SIG-M5 treated with dmso at 0.1 percent for 504 hours (cell line): Measurements from ENCODE around the gene PEX12.
"Not testable (repeated sequence)": the region's sequence is repeated elsewhere in the genome, so short reads cannot be mapped to it uniquely, and the experiment has no call there.

Experiments
- DNase-seq: peaks from one replicate; lab custom pipeline; 2025; ENCODE audit not compliant: unreplicated experiment; lab: John Stamatoyannopoulos, UW

PEX12 gene

GRCh38 chr17:35578197-35578928 lies at the start of gene PEX12:
Gene PEX12 (minus strand): TSS chr17:35578571. CDS start chr17:35578021, 550 bp downstream.
- DNase-seq: peak; percentile 95

DNA sequence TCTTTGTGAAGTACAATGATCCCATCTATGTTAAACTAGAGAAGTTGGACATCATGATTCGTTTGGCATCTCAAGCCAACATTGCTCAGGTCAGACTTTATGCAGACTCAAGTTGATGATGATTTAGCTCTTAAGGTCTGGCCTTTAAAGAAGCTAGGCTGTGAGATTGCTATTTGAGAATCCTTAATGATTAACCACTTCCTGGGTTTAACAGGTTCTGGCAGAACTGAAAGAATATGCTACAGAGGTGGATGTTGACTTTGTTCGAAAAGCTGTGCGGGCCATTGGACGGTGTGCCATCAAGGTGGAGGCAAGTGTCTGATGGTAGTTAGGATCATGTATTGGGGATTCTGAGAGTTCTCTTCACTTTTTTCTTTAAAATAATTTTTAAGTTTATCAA lies 49.0 kb upstream of the PEX12 start:
- no peak for DNase-seq

GRCh38 chr17:35621768-35622167 lies 43.4 kb upstream of the PEX12 start:
- DNase-seq: no peak

DNA sequence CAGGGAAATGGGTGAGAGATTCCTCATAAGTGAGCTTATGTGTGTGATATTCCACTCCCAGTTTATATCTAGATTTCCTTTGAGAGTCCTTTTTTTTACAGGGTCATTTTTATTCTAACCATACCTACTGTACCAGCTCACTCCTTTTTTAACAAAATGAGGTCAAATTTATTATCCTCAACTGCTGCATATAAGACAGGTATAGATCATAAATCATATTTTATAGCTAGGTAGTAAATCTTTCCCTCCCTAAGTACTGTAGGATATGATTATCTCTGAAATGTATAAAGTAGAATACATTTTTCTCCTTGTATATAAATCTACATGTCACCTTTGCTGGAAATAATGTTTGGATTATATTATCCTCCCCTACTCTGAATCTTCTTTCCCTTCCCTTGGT lies 40.3 kb upstream of the PEX12 start:
- no peak for DNase-seq

DNA sequence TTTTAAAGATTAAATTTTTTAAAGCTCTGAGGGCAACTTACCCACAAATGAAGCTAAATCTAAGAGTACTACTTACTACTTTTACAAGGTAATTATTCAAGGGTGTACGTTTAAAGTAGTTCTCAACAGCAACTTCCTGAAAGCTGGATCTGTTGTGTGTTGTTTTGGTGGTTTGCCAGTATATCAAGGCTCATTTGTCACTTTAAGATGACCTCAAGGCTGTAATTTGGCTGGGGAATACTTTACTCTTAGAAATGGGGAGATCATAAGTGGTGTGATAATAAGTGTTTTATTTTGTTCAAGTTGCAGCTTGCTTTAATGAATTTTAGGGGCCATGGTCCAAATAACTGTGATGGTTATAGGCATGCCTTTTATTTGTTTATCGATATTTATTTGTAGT lies 39.1 kb upstream of the PEX12 start:
- DNase-seq: no peak

DNA sequence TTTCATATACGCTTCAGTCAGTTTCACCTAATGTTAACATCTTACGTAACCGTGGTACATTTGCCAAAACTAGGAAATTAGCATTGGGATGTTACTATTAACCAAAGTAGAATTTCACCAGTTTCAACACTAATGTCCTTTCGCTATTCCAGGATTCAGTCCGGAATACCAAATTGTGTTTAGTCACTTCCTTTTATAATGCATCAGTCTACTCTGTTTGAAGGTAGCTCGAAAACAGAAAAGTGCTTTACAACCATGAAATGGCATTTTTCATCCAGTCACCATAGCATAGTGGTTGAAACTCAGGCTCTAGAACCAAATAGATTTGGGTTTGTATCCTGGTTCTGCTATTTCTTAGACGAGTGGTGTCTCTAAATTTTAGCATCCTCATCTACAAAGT lies 38.2 kb upstream of the PEX12 start:
- DNase-seq: no peak

DNA sequence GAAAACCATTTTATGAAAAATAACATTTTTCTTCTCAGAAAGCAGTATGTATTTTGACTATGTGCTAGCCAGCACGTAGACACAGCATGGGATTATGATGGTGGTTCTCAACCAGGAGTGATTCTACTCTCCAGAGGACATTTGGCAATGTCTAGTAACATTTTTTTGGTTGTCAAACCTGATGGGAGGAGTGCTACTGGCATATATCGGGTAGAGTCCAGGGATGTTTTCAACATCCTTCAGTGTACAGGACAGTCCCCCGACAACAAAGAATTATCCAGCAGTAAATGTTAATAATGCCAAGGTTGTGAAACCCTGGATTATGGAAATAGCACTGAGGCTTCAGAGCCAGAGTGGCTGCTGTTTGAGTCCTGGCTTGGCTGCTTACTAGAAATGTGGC lies 36.4 kb upstream of the PEX12 start:
- no peak for DNase-seq

- DNase-seq: peak; percentile 5
Measured at GRCh38 chr17:35612924-35613521, 34.7 kb upstream of the PEX12 start.

DNA sequence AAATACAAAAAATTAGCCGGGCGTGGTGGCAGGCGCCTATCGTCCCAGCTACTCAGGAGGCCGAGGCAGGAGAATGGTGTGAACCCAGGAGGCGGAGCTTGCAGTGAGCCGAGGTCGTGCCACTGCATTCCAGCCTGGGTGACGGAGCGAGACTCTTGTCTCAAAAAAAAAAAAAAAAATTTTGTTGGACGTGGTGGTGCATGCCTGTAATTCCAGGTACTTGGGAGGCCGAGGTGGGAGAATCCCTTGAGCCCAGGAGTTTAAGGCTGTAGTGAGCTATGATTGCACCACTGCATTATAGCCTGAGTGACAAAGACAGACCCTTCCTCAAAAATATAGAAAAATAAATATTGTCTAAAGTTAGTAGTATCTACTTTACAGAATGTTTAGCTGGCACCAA lies 32.4 kb upstream of the PEX12 start:
- DNase-seq: not testable (repeated sequence)

DNA sequence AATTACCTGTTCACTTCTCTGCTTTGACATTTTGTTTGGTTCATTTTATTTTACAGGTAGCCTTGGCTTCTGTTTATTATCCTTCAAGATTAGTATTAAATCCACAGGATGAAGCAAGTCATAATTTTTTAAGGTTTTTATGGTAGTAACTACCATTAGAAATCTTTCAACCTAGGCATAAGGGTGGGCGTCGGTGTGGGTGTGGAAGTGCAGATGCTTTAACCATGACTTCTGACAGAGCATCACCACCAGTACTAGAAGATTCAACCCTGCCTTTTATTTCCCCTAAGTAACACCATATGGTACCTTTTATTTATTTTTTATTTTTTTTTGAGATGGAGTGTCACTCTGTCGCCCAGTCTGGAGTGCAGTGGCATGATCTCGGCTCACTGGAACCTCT lies 31.5 kb upstream of the PEX12 start:
- no peak for DNase-seq

DNA sequence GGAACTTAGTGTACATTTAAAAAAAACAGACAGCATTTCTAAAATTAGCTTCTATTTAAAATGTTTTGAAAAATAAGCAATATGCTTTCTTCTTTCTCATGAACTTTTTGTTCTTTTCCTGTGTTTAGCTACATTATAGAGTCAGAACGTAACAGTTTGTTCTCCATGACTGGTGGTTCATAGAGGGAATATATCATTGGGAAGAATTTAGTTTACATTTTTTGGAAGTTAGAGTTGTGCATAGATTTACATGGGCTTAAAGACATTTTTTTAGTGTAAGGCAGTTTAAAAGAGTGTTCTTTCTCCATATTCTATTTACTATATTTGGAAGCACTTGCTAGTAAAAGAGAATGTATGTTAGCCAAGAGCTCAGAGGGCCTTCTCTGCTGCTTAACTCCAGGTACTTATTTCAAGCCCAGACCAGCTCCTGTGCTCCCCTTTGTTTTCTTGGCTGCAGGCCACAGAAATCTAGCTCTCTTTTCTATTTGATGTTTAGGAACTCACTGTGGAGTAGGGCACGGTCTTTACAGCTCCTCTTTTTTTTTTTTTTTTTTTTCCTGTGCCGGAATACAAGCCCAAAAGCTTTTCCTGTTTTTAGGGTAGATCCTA lies 29.0 kb upstream of the PEX12 start:
- DNase-seq: no peak

DNA sequence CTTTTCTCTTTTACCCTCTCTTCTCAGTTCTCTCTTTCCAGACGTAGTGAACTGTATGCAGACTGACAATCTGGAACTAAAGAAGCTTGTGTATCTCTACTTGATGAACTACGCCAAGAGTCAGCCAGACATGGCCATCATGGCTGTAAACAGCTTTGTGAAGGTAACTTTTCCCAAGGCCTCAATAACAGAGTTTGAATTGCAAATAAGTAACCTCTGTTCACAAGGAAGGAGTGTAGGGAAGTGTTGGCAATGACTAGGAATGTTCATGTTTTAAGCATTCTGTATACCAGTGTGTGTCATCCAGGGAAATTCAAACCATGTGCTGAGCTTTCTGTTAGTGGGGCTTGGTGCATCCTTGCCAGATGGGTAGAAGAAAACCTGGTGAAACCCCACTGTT lies 27.3 kb upstream of the PEX12 start:
- no peak for DNase-seq

DNA sequence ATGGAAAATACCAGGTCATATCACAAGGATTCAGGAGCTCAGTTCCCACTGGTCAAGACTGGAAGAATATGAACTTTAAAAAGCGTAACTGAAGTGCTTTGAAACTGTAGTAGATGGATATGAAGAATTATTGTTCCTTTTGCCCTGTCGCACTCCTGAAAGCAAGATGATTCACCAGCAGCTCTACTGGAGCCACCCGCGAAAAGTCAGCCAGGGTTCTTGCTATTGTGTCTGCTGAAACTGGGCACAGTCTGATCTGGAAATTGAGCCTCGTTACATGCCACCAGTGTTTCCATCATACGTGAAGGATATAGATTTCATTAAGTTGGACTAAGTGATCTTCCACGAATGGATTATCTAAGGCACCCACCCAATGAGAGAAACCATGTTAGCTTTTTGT lies 25.3 kb upstream of the PEX12 start:
- no peak for DNase-seq

GRCh38 chr17:35597604-35598003 lies 19.2 kb upstream of the PEX12 start:
- no peak for DNase-seq

DNA sequence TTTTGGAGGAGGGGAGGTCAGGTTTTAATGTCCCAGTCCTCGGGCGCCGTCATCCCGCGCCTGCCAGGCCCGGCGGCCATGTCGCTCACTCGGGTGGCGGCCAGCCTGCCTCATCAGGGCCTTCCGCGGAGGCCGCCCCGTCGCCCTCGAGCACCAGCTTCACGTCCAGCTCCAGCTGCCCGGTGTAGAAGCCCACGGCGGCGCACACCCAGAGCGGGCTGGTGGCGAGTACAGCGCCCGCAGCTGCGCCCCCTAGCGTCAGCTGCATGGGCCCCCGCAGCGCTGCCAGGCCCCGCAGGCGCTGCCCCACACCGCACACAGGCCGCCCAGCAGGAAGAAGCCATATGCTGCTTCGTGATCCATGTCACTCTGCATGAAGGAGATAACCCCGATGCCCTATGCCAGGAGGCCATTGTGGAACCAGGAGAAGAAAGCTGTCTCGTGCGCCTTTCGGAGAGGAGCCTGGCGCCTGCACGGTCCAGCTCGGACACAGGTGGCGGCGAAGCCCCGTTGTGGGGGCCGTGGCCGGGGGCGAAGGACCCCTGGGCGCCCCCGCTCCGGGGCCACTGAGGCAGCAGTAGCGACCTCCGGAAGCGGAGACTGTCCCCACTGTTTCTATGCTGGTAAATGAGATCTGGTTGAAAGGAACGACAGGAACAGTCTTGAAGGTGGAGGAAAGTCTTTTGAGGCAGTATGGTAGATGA lies 18.3 kb upstream of the PEX12 start:
- no peak for DNase-seq

- no peak for DNase-seq
Measured at GRCh38 chr17:35596072-35596471, 17.7 kb upstream of the PEX12 start.

DNA sequence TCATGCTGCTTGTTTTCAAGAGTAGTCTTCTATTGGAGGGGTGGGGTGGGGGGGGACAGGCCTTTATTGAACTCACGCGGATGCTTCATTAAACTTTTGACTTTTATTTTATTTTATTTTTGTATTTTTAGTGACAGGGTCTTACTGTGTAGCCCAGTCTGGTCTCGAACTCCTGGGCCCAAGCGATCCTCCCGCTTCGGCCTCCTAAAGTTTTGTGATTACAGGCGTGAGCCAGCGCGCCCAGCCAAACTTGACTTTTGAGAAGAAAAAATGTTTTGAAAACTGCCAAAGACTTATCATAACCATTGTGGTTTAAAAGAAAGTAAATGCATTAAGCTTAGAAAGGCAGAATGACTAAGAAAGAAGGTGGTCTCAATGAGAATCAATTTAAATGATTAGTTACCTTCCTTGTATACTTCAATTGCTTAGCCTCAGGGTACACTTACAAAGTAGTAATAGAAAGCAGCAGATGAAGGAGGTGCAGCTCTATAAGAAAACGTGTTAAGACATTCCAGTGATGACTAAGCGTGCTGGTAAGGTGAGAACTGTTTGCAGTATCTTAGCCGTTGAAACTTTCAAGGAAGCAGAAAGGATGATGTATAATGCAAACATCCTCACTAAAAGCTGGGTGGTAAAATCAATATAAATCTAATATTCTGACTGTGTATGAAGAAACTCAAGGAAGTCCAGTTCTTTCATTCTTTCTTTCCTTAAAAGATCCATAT lies 10.0 kb upstream of the PEX12 start:
- peak; percentile 46 for DNase-seq

DNA sequence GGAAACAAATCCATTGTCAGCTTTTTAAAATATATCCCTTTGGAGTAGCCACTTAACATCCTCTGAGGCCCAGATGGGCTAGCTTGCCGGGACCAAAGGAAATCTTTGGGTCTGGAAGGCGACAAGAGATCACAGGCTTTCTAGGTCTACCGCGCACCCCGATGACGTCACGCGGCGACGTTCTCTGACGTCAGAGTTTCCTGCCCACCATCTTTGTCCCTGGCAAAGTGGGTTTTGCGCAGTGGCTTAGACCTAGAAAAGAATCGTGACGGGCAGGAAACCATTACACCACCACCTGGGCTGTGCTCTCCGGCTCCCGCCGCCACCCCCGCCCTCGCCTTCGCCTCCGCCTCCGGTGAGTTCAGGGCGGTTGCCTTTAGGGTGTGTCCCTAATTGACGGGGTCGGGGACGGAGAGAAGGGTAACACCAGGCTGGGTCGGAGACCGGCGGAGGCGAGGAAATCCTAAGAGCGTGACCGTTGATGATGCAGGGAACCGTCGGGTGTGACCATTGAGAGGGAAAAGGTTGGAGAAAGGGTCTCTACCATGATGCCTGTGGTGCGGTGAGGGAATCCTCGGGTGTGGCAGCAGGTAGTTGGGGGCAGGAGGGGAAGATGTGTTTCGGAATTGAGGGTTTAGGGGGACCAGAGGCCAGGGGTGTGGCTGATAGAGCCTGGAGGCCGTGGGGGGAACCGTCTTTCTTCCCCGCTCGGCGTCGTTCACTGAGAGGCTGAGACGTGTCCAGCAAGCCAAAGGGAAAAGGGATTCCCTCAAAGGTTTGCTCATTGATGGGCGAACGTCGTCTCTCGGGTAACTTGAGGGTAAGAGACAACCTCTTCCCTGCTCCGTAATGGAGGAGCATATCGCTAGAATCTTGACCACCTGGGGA lies 8.9 kb upstream of the PEX12 start, which contains the start of gene AP2B1:
AP2B1 (plus strand) TSS at position 249 of the 888 bp plus-strand sequence. CDS start 6,709 bp downstream, outside the sequence.
- DNase-seq: peak; percentile 95

DNA sequence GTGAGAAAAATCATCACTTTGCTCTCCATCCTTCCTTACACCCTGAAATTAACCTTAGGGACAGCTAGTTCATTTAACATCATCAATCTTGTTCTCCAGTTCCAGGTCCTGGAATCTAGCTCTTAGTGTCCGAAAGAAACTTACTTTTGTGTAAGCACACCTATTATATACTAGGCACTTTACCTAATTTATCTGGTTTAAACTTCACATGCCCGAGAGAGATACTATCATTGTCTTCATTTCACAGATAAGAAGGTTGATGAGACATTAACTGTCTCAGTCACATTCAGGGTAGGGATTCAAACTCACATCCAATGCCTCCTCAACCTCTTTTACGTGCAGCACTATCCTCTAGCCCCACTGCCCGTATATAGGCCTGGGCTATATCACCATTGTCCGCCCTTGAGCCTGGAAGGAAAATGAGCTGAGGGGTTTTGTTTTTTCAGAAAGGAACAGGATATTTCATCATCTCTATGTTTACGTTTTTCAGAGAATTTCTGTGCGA lies 8.2 kb upstream of the PEX12 start:
- no peak for DNase-seq

GRCh38 chr17:35584061-35584460 lies 5.7 kb upstream of the PEX12 start:
- no peak for DNase-seq
